ENCODE results near the gene ISCA2.

The ISCA2 gene

GRCh38 chr14:74472601-74473000 lies 21.0 kb upstream of the ISCA2 start:
- TF ChIP-seq POLR2AphosphoS5 (IDR thresholded peaks at IDR 0.05; ENCODE audit: low read depth) (no peak), CTCF (IDR thresholded peaks at IDR 0.05; ENCODE audit: insufficient read depth, low read length) (no peak), SPI1 (IDR thresholded peaks at IDR 0.05; ENCODE audit: borderline replicate concordance, low read depth) (no peak), REST (IDR thresholded peaks at IDR 0.05; ENCODE audit: insufficient replicate concordance, low read depth) (no peak), GABPA (IDR thresholded peaks at IDR 0.05; ENCODE audit: low read depth) (no peak)
- DNase-seq (ENCODE audit: low read depth in 1 of 2, low spot score in 1 of 2) = no peak
- no peak overlapping the region for H3K27ac ChIP-seq (replicated peaks)
- no peak overlapping the region for H3K4me3 ChIP-seq (replicated peaks; ENCODE audit: insufficient read depth, low read length)
- no peaks in the 10 kb centered on the region for H3K27me3 ChIP-seq (ENCODE audit: insufficient read depth, poor library complexity, severe bottlenecking)

- Histone ChIP-seq H3K27me3 (ENCODE audit: insufficient read depth, poor library complexity, severe bottlenecking) (no peaks in the 10 kb centered on the region), H3K27ac (replicated peaks) (no peak overlapping the region), H3K4me3 (replicated peaks; ENCODE audit: insufficient read depth, low read length) (no peak overlapping the region)
- no peak for TF ChIP-seq CTCF (IDR thresholded peaks at IDR 0.05; ENCODE audit: insufficient read depth, low read length)
- no peak for DNase-seq (ENCODE audit: low read depth in 1 of 2, low spot score in 1 of 2)
These were observed 19.2 kb upstream of the ISCA2 start for GRCh38 chr14:74474376-74474775.

GRCh38 chr14:74475678-74476077 lies 17.9 kb upstream of the ISCA2 start:
- Histone ChIP-seq H3K27me3 (ENCODE audit: insufficient read depth, poor library complexity, severe bottlenecking) (no peaks in the 10 kb centered on the region), H3K27ac (replicated peaks) (no peak overlapping the region), H3K4me3 (replicated peaks; ENCODE audit: insufficient read depth, low read length) (no peak overlapping the region)
- no peak for TF ChIP-seq CTCF (IDR thresholded peaks at IDR 0.05; ENCODE audit: insufficient read depth, low read length)
- TF ChIP-seq REST (IDR thresholded peaks at IDR 0.05; ENCODE audit: insufficient replicate concordance, low read depth) = no peak
- no peak for TF ChIP-seq POLR2AphosphoS5 (IDR thresholded peaks at IDR 0.05; ENCODE audit: low read depth)
- TF ChIP-seq GABPA (IDR thresholded peaks at IDR 0.05; ENCODE audit: low read depth) = no peak
- TF ChIP-seq SPI1 (IDR thresholded peaks at IDR 0.05; ENCODE audit: borderline replicate concordance, low read depth) = no peak
- DNase-seq (ENCODE audit: low read depth in 1 of 2, low spot score in 1 of 2) = no peak

GRCh38 chr14:74476107-74476506 lies 17.5 kb upstream of the ISCA2 start:
- no peak for DNase-seq (ENCODE audit: low read depth in 1 of 2, low spot score in 1 of 2)
- no peak overlapping the region for H3K4me3 ChIP-seq (replicated peaks; ENCODE audit: insufficient read depth, low read length)
- TF ChIP-seq SPI1 (IDR thresholded peaks at IDR 0.05; ENCODE audit: borderline replicate concordance, low read depth) (no peak), REST (IDR thresholded peaks at IDR 0.05; ENCODE audit: insufficient replicate concordance, low read depth) (no peak), CTCF (IDR thresholded peaks at IDR 0.05; ENCODE audit: insufficient read depth, low read length) (no peak), POLR2AphosphoS5 (IDR thresholded peaks at IDR 0.05; ENCODE audit: low read depth) (no peak), GABPA (IDR thresholded peaks at IDR 0.05; ENCODE audit: low read depth) (no peak)
- no peak overlapping the region for H3K27ac ChIP-seq (replicated peaks)
- H3K27me3 ChIP-seq (ENCODE audit: insufficient read depth, poor library complexity, severe bottlenecking) = no peaks in the 10 kb centered on the region

Data from HL-60 (cell line).